Prostate gland (tissue), 2 donors: ENCODE measurements around the gene MGRN1.

ENCODE experiments used
- POLR2A ChIP-seq: fragments of 450-650 bp; IDR thresholded peaks from one replicate; pipeline ENCODE4 v1.6.1; 2016; ENCODE audit warnings: antibody characterized with exemption, mild to moderate bottlenecking
- TF ChIP-seq, protein P1 (sequence below), 4 experiments: fragments of 200-600 bp in 2 of 4; fragments of 450-650 bp in 2 of 4; sonication (generic) in 2 of 4; IDR thresholded peaks; 1 replicate in 3 of 4; 2 replicates in 1 of 4; pipeline ENCODE4 v1.5.1; 2016 to 2019; ENCODE audit warnings: antibody characterized with exemption in 4 of 4, mild to moderate bottlenecking in 2 of 4, moderate library complexity in 2 of 4

DNA sequence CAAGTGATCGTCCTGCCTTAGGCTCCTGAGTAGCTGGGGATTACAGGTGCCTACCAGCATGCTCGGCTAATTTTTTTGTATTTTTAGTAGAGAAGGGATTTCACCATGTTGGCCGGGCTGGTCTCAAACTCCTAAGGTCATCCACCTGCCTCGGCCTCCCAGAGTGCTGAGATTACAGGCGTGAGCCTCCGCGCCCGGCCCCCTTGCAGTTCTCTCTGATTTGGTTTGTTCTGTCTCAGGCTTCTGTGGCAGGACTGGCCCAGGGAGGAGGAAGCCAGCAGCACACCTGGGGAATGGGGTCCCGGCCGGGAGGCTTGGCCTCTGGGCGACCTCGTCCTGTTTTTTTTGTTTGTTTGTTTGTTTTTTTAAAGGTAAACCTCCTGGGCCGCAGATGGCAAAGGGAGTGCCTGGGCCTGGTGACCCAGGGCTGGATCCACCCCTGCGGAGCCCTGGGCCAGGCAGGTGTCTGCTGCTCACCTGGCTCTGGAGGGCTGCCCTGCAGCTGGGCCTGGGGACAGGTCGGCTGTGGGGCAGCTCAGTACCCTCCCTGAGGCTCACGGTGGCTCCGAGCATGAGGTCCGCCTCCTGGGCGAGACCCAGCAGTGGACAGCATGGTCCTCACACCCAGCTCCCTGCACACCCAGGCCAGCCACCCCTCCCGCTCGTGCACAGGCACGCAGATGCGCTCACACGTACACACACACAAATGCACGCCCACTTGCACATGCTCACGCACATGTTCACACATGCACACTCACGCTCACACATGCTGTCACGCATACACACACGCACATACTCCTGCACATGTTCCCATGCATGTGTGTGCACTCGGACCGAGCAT is 65.5 kb downstream of the MGRN1 start:
- TF ChIP-seq POLR2A: no peak
- TF ChIP-seq, protein P1, sequence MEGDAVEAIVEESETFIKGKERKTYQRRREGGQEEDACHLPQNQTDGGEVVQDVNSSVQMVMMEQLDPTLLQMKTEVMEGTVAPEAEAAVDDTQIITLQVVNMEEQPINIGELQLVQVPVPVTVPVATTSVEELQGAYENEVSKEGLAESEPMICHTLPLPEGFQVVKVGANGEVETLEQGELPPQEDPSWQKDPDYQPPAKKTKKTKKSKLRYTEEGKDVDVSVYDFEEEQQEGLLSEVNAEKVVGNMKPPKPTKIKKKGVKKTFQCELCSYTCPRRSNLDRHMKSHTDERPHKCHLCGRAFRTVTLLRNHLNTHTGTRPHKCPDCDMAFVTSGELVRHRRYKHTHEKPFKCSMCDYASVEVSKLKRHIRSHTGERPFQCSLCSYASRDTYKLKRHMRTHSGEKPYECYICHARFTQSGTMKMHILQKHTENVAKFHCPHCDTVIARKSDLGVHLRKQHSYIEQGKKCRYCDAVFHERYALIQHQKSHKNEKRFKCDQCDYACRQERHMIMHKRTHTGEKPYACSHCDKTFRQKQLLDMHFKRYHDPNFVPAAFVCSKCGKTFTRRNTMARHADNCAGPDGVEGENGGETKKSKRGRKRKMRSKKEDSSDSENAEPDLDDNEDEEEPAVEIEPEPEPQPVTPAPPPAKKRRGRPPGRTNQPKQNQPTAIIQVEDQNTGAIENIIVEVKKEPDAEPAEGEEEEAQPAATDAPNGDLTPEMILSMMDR (IDR thresholded peaks at IDR 0.05): no peak
